ENCODE data around the gene TRIM44.
"Not testable (repeated sequence)": the region's sequence is repeated elsewhere in the genome, so short reads cannot be mapped to it uniquely, and the experiment has no call there.

The TRIM44 gene

GRCh38 chr11:35825386-35825785, 162.8 kb downstream of the TRIM44 start:
- DNase-seq, result no peak

- DNase-seq, result no peak
These were observed 163.4 kb downstream of the TRIM44 start for GRCh38 chr11:35826006-35826405.

GRCh38 chr11:35826949-35827348, 164.4 kb downstream of the TRIM44 start:
- DNase-seq, result no peak

DNA sequence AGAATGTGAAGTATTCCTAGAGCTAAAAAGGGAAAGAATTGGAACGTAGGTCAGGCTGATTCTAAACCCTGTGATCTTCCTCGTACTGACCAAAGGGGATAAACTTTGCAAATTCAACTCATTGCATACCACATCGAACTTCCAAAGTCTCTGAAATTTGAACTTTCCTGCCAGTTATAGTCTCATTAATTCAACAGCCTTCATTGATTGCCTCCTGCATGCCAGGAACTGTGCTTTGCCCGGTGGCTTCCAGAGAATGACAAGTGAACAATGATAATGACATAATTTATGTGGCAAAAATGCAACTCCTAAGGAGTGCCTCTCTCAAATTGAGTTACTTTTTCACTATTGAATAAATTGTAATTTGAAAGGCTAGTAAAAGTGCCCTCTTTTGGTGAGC, 173.6 kb downstream of the TRIM44 start:
- DNase-seq, result no peak

- DNase-seq, result no peak
These were observed 175.5 kb downstream of the TRIM44 start for GRCh38 chr11:35838071-35838470.

- not testable (repeated sequence) for DNase-seq
These were observed 176.3 kb downstream of the TRIM44 start for GRCh38 chr11:35838697-35839367.

DNA sequence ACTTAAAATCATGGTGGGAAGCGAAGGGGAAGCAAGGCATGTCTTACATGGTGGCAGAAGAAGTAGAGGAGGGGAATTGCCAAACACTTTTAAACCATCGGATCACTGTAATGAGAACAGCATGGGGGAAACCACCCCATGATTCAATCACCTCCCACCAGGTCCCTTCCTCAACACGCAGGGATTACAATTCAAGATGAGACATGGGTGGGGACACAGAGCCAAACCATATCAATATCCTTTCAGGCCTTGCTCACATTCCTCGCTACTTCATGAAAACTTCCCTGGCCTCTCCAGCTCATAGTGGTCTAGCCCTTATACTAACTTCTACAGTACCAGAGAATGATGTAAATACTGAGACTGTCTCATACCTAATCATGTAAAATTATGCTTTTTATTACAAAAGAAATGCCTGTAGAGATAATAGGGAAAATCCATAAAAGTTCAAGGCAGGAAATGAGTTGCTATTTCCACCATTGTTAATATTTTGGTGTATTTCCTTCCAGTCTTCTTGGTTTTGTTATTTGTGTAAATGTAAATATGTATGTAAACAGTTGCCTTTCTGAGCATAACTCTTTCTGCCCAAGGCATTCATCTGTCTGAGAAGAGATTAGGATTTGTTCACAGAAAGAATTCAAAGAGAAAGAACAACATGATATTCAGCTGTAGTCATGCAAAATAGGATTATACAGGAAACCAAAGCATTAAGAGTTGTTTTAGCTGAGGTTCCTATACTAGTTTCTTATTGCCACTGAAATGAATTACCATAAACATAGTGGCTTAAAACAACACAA, 177.0 kb downstream of the TRIM44 start:
- DNase-seq, result no peak

DNA sequence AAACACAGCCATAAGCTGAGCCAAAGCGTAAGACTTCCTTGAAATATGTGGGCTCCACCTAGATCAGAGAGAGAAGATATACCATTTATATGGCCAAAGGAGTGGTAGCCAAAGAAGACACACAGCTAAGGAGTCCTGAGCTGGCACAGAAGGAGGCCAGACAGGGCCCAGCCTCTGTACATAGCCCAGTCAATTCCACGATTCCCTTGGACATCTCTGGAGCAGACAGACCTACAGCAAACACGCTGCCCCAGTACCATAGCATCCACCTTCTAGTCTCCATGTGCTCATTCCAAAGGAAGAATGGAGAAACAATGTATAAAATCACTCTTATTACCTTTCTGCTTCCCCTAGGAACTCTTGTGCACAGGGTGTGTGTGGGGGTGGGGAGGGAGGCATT, 179.2 kb downstream of the TRIM44 start:
- no peak for DNase-seq

DNA sequence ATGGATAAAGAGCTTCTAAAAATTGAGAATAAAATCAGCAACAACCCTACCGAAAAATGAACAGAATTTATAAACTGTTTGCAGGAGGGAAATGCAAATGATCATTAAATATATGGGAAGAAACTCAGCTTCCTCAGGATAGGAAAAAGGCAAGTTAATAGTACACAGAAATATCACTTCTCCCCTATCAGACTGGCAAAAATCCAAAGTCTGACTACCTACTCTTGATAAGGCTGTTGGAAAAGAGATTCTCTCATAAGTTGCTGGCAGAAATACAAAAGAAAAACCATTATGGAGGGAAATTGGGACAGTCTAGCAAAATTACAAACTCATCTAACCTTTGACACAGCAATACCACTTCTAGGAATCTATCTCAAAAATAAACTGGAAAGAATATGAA, 180.4 kb downstream of the TRIM44 start:
- DNase-seq, result no peak

DNA sequence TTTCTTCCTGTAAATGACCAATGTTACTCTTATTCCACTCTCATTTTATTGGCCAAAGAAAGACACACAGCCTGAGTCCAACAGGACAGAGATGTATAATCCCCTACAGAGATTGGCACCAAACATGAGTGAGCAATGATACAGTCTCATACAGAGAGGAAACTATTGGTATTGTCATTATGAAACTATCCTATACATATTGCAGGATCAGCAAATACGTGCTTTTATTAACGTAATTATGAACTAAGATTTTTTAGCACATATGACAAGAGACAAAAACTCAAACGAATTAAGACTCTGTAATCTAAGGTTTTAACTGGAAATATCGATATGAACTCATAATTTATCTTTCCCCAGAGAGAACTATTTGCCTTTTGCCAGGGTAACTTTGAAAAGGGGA, 182.0 kb downstream of the TRIM44 start:
- DNase-seq, result no peak

GRCh38 chr11:35845860-35846259, 183.3 kb downstream of the TRIM44 start:
- DNase-seq, result no peak

GRCh38 chr11:35846874-35847273, 184.3 kb downstream of the TRIM44 start:
- no peak for DNase-seq

GRCh38 chr11:35847473-35847872, 184.9 kb downstream of the TRIM44 start:
- no peak for DNase-seq

- DNase-seq, result no peak
These were observed 186.0 kb downstream of the TRIM44 start for GRCh38 chr11:35848616-35849015.

GRCh38 chr11:35850191-35850590, 187.6 kb downstream of the TRIM44 start:
- no peak for DNase-seq

DNA sequence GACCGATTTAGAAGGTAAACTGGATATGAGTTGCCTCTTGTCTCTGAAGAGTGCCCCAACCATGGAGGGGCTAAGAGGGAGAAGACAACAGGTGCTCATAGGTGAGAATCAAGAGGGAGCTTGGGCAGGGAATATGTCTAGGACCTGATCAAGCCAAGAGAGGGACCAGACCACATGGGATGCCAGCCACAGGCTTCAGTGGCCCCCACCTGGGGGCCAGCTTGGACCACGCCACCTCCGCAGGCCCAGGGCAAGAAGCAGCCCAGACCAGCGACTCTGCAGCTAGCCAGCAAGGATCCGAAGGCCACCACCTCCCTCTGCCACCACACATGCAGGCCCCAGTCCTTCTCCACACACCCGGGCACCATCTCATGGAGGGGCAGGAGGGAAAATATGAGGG, 188.8 kb downstream of the TRIM44 start:
- DNase-seq, result no peak

GRCh38 chr11:35852056-35852455, 189.5 kb downstream of the TRIM44 start:
- DNase-seq, result no peak

- no peak for DNase-seq
These were observed 191.4 kb downstream of the TRIM44 start for GRCh38 chr11:35853971-35854370.

GRCh38 chr11:35855671-35856070, 193.1 kb downstream of the TRIM44 start:
- DNase-seq, result no peak

- DNase-seq, result no peak
These were observed 193.7 kb downstream of the TRIM44 start for GRCh38 chr11:35856259-35856658.

DNA sequence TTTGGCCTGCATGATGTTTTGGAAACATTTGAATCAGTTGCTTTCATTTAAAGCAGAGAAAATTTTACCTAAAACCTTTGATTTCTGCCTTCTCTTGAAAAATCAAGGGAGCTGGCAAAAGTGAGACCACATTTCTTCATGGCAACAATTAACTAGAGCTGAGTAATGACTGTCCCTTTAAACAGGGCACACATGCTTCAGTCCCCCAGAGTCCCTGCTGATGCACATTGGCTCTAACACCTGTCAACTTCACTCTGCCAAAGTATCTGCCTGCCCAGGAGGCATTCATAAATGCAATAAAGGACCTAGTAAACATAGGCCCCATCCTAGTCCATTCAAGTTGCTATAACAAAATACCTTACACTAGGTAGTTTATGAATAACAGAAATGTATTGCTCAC, 194.2 kb downstream of the TRIM44 start:
- DNase-seq, result no peak

DNA sequence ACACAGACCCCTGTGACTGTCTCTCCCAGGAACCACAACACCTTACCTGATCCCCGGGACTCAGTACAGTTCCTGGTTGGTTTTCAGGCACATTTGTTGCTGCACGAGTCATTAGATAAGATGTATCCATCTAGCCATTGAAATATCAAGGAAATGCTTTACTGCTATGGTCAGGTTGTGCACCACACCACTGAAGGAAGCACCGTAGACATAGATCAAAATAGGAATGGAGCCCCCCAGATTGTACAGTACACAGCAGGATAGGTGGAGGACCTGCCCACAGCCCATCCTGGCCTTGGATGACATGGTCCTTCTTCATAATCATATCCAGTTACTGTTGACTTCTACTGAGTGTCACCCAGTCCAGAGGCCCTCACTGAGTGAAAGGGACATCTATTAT, 195.3 kb downstream of the TRIM44 start:
- DNase-seq, result no peak

DNA sequence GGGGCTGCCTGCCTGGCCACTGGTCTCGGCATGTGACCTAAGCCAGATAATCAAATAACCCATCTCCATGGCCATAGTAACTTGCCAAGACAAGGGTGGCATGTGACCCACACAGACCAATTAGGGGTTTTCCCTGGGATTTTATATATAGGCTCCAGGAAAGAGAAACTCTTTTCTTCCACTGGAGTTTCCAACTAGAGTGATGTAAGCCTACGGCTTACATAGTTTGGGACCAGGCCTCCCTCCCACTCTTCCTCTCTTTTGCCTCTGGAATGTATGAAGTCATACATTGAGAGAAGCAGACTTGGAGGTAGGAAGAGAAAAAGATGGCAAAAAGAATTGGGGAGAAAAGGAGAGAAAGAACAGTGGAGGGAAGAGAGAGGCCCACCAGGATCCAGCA, 196.7 kb downstream of the TRIM44 start:
- no peak for DNase-seq

GRCh38 chr11:35860194-35860593, 197.6 kb downstream of the TRIM44 start:
- DNase-seq, result not testable (repeated sequence)

GRCh38 chr11:35861191-35861590, 198.6 kb downstream of the TRIM44 start:
- DNase-seq, result no peak

Measured in NCI-H2227 treated with DMSO at 0.1 percent for 48 hours (cell line).